ENCODE data around the gene TBC1D22A.

TBC1D22A gene

DNA sequence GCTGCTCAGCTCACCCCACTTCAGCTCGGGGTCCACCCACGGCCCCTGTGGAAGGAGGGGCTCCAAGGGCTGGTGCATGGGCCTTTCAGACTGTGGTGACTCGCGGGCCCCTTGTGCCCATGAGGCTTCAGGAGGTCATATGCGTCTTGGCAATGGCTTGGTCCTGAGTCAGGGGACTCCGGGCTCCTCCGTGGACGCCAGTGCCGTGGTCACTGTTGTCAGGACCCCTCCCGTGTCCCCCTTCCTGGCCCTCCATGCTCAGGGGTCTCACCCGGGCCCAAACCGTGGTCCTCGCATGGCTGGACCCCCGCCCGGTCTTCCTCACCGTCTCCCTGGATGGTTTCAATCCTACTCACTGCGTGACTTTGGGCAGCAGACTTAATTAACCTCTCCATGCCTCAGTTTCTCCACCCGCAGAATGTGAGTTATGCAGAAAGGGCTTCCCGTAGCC, 436.4 kb downstream of the TBC1D22A start:
- DNase-seq = no peak

DNA sequence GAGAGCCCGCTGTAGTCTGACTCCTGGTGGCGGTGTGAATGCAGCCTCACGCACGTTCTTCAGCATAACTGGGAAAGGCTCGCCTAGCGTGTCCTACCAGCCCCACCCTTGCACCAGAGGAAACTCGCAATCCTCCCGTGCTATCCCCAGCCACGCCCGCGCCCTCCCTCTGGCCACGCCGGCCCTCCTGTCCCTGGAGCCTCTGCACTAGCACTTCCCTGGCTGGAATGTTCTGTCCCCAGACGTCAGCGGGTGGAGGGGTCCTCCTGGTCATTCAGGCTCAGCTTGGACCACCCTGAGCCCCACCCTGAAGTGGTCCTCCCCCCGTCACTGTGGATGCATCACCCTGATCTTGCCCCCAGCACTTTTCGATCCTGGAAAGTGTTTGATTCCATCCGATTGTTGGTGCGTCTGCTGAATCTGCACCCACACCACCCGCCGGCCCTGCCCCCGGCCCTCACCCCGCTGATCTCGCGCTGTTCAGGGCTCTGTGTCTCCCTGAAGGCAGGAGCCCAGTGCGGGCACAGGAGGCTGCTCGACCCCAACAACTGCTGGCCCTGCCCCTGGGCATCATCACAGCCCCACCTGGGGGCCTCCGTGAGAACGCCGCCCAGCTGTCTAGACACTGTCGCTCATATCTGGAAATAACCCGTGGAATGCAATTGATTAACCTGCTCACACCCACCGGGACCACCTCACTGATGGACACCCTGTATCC, 437.0 kb downstream of the TBC1D22A start:
- DNase-seq = no peak

DNA sequence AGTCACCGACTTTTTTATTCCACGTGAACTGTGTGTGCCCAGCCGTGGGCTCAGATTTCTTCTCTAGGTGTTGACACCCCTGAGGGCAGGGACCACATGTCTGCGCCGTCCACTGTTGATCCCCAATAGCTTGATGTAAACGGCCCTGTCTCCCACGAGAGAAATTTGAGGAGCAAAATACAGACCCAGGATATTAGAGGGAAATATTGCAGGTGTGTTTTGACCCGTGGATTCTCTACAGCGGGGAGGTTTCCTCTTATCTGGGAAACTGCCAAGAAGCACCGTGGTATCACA, 437.5 kb downstream of the TBC1D22A start:
- DNase-seq = no peak

DNA sequence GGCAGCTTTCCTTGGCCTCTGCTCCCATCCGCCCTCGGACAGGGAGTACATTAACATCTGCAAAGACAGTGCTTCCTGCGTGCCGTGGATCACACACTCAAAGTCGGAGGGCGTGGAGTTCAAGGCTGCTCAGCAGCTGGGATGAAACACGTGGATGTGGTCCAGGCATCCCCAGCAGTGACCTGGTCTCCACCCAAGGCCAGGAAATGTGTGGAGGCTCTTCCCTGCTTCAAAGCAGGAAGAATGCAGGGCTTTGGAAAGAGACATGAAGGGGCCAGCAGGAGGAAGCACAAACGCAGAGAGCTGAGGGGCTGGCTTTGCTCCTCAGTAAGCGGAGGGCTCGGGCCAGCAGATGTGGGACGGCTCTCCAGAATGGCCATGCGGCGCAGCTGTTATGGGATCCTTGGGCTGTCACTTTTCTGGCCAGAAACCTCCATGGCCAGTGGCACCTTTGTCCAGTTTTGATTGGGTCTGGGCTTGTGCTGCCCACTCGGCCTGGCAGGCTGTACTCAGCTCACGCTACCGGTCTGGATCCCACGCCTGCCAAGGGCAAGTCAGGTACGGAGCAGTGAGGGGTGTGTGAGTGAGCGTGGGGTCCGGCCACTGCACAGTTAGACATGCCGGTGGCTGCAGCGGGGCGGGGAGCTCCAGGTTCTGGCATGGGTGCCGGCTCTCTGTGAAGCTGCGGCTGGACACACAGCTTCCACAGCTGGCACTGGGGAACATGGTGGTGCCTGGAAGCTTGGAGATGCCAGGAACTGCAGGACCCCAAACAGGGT, 438.0 kb downstream of the TBC1D22A start:
- DNase-seq = no peak

DNA sequence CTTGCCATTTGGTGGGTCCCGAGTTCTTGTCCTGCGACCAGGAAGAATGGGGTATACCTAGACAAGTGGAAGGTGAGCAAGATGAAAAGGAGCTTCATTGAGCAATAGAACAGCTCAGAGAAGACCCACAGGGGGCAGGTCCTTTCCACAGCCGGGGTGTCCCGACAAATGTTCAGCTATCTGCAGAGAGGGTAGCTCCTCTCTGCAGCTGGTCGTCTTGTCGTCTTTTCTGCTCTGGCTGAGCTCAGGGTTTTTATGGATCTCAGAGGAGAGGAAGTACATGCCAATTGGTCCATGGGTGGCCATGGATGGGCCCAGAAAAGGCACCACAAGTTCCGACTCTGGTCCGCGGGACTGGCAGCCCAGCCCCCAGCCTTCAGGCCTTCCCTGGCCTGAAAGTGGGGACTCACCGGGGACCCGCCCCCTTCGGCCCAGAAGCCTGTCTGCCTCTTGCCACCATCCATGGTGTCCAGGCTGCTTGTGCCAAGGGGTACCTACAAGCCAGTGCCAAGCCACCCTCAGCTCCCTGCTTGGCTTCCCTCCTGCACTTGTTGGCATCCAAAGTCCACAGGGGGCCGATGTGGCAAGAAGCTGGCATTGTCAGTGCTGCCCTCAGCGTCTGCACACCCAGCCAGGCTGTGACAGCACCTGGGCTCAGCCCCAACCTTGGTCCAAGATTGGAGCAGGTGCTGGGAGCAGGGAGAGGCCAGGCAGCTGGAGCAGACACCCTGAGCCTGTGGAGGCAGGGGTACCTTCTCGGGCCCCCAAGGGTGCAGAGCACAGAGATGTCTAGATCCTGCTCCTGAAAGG, 438.9 kb downstream of the TBC1D22A start:
- DNase-seq = no peak

DNA sequence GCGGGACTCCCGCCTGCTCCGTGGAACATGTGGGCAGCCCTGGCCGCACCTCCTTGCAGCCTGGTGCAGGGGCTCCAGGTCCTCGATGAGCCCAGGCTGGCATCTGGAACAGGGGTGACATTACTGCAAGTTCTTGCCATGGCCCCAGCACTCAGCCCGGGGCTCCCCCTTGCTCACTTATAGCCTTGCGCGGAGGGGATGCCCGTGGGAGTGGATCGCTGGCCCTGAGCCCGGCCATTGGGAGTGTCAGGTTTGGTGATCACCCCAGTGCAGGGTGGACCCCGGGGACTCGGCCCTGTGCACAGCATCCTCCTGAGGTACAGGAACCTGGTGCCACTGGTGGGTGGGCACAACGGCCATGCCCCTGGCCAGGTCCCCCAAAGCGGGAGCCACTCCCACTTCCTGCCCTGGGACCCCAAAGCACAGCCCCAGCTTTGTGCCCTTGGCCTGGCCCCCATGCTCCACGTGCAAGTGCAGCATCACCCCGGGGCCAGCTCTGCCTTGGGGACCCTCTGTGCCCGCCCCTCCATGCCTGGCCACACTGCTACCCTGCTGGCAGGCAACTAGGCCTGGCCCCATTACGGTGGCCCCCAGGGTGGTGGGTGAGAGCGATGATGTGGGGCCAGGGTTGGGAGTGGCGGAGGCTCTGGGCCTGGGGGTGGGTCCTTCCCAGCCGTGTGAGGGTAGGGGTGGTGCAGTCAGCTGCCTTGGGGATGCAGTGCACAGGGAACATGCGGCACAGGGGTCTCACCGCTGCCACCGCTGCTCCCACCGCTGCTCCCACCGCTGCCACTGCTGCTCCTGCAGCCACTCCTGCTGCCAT, 439.8 kb downstream of the TBC1D22A start:
- DNase-seq = no peak

DNA sequence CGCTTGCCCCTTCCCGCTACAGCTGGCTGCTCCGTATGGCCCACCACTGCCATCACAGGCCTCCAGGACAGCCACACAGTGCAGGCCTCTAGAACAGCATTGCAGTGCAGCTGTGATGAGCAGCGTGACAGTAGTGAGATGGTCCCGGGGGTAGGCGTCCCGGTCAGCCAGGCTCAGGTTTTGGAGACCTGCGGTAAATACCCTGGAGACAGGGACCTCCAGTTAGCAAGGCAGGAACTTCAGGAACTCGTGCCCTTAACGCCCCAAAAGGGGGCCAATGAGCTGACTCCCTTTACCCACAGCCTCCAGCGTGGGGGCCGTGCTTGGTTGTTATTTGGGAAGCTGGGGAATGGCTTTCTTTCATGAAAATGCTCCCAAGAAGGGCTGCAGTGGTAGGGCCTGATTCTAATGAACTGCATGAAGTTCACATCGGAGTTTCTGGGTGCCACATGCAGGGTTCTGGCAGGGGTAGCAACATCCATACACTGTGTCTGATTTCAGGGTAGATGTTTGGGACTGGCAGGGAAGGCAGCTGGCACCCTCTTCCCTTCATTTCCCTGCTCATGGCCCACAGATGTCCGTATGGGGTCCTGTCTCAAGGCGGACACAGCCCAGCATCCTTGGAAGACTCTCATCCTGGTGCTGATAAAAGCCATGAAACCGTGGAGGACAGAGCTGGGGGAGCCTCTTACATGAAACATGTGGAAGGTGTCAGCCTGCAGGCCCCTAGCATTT, 440.5 kb downstream of the TBC1D22A start:
- no peak for DNase-seq

DNA sequence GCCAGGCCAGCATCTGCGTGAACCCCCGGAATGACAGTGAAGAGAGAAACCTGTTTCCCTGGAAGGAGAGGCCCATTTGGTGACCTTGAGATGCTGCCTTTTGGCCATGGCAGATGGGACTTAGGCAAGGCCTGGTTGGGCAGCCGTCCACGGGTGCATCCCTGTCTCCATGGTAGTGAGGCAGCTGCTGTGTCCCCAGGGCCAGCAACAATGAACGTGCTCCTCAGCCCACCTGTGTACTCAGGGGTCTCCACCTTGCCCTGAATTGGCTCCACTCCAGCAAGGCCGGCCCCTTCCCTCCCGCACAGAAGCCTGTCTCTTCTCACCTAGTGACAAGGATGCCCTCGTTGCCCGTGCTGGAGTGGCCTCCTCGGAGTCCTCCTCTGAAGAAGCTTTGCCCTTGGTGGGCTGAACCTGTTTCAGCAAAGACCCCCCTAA, 441.1 kb downstream of the TBC1D22A start:
- DNase-seq = no peak

DNA sequence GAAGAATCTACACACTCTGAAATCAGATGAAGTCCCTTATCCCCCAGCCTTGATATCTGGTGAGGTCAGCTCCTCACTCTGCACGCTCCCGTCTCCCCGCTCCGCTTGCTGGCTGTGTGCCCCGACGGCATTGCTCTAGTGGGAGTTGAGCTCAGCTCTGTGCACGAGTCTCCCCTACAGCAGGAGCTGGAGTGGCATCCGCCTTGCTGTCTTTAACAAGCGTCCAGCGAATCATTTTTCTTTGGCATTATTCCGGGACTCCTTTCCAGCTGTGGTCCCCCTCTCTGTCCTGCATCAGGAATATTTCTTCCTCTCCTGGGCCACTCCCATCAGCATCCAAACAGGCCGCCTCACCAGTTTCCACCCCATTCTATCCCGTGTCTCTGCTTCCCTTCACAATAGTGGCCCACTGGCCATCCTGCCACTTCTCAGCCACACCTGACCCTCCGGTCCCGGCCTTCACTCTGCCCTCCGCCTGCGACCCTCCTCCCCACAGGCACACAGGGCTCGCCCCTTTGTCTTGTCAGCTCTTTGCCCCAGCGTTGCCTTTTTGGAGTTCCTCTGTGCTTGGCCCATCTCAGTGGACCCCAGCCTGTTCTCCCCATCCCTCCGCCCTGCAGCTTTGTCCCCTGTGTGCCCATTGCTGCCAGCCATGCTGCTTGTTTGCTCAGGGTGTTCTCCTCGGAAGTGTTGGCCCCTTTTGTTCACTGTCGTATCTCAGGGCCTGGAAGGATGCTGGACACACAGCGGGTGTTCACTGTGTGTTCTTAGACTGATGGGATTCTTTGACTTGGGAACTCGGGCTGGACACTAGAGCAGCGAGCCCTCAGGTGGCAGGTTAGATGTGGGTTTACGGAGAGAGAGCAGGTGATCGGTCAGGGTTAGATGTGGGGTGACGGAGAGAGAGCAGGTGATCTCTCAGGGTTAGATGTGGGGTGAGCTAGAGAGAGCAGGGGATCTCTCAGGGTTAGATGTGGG, 441.8 kb downstream of the TBC1D22A start:
- DNase-seq = no peak

DNA sequence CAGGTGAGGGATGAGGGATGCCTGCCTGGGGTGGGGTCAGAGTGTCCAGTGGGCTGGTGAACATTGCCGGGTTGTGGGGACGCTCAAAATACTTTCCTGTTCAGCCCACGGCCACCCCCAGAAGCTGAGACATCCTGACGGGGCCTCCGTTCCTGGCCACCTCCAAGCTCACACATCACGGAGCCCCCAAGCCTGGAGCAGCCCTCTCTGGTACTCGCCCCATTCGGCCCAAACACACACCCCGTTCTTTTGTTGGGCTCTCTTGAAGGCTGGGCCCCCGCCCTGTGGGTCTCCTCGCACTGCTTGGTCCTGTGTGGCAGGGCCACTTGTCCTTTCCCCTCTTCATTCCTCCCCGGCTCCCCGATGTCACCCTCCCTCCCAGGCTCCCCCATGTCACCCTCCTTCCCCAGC, 442.6 kb downstream of the TBC1D22A start:
- no peak for DNase-seq

DNA sequence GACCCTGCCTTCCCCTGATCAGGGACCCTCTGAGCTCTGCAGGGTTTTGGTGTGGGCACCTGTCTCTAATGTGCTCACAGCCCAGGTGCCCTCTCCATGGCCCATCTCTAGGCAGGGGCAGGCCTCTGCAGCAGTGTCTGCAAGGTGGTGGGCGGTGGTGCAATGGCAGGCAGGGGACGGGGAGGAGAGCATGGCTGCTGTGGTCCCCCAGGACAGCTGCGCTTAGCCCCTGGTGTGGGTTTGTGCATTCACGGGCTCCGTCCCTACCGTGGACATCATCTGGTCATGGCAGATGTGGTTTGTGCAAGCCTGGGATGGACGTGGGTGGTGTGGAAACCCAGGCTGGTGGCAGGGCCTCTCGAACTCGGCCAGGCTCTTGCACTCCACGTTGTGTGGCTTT, 443.1 kb downstream of the TBC1D22A start:
- DNase-seq = no peak

DNA sequence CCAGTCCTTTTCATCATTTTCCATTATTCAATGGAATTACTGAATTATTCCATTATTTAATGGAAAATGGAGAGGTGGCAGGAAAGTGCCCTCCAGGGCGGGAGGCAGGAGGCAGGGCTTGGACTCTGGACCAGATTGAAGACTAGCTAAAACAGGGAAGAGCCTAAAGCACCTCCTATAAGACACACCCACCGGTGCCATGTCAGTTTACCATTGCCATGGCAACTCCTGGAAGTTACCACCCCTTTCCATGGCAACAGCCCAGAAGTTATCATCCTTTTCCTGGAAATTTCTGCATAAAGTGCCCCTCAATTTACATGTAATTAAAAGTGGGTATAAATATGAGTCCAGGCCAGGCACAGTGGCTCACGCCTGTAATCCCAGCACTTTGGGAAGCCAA, 443.7 kb downstream of the TBC1D22A start:
- no peak for DNase-seq

DNA sequence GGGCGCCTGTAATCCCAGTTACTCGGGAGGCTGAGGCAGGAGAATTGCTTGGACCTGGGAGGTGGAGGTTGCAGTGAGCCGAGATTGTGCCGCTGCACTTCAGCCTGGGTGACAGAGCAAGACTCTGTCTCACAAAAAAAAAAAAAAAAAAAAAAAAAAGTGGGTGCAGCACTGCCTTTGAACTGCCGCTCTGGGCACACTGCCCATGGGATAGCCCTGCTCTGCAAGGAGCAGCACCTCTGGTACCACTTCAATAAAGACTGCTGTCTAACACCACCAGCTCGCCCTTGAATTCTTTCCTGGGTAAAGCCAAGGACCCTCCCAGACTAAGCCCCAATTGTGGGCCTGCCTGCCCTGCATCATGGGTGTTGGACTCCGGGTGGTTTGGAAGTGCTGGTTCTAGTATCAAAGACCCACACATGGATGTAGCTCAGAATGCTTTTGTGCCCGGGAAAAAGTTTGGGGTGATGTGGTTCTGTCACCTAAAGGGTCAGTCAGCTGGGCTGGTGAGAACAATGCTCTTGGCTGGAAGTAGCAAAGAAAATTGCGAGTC, 444.3 kb downstream of the TBC1D22A start:
- DNase-seq = no peak

DNA sequence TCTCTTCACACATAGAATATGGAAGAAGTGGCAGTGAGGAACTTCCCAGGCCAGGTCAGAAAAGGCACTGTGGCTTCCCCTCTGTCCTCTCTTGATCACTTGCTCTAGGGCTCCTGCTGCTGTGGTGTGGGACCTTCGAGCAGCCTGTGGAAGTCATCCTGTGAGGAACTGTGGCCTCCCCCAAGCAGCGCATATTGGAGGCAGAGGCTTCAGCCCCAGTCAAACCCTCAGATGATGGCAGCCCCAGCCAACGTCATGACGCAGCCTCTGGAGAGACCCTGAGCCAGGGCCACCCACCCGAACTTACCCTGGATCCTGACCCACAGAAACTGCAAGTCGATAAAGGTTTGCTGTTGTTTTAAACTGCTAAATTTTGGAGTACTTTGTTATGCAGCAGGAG, 444.9 kb downstream of the TBC1D22A start:
- no peak for DNase-seq

DNA sequence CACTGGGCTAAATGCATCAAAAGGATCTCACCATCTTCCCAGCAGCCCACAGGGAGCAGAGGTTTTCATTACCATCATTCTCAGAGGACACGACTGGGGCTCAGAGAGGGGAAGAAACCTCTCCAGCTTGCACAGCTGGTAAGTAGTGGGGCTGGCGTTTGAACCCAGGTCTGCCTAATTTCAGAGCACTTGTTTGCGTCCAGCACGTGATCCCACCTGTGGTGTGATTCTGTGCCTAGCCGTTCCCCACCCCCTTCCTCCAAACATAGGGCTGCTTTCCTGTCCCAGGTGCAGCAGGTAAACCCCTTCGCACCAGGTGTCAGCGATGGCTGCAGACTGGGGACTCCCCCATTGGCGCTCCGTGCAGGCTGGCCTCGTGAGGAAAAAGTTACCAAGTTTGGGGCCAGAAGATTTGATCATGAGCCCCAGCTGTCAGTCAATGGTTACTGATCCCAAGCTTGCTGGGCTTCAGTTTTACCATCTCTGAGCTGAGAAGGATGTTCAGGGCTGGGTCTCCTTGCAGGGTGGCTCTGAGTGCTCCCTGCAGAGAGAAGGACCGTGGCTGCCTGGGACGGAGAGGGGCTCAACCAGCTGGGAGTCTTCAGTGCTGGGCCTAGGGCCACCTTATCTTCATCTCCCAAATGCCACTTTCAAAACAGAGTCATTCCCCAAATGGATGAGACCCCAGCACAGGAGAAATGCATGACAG, 445.6 kb downstream of the TBC1D22A start:
- no peak for DNase-seq

DNA sequence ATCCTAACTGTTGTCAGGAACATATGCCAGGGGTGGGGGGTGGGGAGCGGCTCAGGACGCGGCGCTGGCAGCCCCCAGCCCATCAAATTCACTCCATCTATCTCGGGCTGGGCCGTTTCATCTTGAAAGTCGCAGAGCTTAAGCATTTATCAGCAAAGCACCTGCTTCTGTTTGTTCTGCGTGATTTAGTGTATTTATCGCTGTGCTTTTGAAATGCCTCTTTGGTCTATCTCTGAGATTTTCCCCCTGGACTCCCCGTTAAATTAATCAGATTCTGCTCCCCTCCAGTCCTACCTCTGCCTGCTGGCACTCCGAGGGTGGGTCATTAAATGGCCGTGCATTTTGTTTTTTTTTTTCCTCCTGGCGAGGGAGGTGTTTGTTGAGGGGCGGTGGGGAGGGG, 446.2 kb downstream of the TBC1D22A start:
- no peak for DNase-seq

DNA sequence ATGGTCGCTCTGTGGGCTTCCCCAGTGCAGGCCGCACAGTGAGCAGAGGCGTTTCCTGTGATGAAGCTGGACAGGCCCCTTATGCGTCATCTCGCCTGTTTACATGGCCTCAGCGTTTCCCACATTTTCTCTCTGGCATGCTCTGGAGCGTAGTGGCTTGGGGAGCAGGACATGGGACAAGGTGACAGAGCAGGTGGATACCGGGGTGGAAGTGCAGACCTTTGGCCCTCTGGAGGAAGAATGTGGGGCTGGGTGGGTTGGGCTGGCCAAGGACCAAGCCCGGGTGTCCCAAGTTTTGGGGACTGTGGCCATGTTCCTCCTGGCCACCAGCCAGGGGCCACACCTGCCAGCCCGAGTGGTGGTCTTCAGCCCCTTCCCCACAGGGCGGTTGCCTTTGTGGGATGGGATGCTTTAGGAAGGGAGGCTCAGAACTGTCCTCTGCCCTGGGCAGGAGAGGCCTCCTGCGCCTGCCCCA, 446.6 kb downstream of the TBC1D22A start:
- no peak for DNase-seq

DNA sequence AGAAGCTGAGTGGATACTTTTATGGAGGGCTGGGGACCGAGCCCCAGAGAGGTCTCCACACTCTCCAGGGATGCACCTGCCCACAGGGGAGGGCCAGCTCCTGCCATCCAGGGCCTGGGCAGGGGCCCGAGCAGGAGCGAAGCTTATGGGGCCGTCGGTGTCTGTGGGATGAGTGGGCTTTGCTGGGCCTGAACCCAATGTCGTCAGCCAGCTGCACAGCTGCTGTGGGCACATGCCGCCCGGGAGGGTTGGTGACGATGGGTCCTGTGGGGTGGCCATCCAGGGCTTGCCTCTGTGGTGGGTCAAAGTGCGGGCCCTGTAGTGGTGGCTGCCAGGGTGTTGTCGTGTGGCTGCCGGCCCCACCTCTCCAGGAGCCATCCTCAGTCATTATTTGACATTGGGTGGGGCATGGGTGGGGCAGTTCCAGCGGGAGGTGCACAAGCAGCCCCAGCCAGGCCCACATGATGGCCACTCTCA, 447.1 kb downstream of the TBC1D22A start:
- DNase-seq = no peak

DNA sequence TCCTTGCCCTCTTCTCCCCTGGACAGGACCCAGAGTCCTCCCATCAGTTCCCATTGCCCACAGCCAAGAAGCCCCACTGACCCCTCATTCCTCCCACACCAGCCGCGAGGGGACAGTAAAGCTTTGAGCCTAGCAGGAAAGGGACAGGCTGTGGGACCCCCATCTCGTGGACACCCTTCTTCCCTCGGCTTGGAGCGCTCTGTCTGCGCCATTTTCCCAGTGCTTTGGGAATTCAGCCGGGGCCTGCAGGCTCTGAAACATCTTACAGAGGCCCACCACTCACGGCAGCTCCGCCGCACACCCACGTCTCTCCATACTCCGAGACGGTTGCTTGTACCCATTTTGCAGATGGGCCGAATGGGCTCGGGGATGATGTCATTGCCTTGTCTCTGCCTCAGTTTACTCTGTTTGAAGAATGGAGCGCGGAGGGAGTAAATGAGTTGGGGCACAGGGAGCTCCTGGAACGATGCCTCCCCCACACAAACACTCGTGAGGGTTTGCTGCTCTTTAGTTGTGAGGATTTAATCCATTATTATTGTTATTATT, 447.7 kb downstream of the TBC1D22A start:
- DNase-seq = no peak

All from activated CD4-positive, alpha-beta T cell treated with anti-CD3 and anti-CD28 coated beads, Interleukin-2, amount 50 U/mL, for 1 hour (primary cell).